Epidermal melanocyte (primary cell): ENCODE measurements around the gene TRMT112.
A peak's percentile ranks its signal among the peaks of the same experiment; 100 is the strongest.

Experiments used
- DNase-seq: peaks from one replicate; pipeline ENCODE4 v3.0.0; 2011; ENCODE audit warnings: low spot score; ENCODE audit not compliant: insufficient read length

Gene TRMT112

DNA sequence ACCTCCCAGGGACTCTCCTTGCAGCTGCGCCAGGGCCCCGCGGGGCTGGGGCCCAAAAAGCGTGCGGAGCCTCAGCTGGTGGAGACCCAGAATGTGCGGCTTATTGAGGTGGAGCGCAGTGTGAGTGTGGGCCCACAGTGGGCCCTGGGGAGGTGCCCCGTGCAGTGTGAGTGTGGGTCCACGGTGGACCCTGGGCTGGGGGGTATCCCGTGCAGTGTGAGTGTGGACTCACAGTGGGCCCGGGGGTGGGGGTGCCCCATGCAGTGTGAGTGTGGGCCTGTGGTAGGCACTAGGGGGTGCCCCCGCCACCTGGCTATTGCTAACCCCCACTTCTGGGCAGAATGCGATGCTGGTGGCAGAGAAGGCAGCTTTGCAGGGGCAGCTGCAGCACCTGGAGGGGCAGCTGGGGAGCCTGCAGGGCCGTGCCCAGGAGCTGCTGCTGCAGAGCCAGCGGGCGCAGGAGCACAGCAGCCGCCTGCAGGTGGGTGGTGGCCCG lies 33.8 kb upstream of the TRMT112 start:
- no peak for DNase-seq

DNA sequence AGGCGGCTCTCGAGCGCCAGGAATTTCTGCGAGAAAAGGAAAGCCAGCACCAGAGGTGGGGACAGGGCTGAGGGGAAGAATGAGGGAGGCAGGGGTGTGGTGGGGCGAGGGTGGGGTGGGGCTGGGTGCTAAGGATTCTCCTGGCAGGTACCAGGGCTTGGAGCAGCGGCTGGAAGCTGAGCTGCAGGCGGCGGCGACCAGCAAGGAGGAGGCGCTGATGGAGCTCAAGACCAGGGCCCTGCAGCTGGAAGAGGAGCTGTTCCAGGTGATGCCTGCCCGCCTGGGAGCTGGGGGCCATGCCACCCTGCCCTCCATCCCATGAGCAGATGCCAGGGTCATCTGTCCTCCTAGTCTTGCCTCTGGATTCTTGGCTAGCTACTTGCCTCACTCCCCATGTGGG lies 32.0 kb upstream of the TRMT112 start:
- DNase-seq = no peak

DNA sequence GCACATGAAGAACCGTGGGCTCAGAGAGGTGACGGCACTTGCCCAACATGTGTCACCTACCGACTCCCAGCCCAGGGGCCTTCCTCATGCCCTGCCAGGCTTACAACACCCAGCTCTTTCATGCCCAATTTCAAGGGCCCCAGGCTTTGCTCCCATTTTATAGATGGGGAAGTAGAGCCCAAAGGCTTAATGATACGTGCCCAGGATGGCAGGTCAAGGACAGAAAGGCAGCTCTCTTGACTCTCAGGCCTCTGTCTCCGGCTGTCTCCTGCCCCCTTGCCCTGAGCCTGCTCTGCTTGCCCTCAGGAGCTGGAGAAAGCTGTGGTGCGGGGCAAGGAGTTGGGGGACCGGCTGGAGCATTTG lies 31.6 kb upstream of the TRMT112 start:
- DNase-seq = no peak

DNA sequence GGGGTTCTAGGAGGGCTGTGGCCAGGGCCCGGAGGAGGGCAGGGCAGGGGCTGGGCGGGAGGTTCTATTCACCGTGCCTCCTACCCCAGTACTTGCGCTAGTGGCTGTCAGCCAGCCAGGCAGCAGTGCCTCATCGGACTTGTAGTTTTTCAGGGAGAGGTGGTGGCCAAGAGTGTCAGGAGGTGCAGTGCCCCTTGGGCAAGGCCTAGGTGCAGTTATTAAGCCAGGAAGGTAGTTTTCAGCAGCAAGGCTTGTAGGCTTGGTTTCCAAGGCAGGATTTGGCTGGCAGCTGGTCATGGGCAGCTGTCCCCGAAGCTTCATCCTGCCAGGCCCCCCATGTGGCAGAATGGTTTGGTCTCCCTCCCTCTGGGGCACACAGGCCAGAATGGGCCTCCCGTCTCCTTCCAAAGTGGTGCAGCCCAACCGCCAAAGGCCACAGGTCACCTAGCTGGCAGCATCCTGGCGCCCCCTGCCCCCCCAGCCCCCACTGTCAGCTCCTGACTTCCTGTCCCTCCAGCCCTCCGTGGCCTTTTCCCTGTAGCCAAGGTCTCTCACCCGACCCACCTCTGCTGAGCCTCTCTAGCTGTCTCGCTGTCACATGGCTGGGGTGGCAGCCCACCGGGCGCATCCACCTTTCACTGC lies 31.1 kb upstream of the TRMT112 start:
- no peak for DNase-seq

DNA sequence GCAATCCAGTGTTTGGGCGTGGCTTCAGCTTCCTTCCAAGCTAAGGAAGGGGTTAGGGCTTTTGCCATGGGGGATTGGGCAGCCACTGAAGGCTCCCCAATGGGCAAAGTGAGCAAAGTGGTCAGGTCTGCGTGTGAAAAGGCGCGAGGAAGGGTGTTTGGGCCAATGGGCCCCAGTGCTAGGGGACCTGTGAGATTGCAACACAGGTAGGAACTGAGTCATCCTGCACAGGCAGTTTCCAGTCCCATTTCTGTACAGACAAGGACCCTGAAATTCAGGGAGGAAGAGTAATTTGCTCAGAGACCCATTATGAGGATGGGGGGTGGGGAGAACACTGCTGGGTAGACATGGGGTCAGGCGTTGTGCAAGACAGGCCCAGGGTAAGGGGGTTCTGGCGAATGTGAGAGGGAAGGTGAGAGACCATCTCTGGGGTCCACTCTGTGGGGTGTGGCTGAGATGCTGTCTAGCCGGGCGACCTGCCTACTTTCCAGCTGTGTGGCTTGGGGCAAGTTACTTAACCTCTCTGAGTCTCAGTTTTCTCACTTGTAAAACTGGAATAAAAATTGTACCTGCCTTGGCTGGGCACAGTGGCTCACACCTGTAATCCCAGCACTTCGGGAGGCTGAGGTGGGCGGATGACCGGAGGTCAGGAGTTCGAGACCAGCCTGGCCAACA lies 30.0 kb upstream of the TRMT112 start:
- DNase-seq = no peak

DNA sequence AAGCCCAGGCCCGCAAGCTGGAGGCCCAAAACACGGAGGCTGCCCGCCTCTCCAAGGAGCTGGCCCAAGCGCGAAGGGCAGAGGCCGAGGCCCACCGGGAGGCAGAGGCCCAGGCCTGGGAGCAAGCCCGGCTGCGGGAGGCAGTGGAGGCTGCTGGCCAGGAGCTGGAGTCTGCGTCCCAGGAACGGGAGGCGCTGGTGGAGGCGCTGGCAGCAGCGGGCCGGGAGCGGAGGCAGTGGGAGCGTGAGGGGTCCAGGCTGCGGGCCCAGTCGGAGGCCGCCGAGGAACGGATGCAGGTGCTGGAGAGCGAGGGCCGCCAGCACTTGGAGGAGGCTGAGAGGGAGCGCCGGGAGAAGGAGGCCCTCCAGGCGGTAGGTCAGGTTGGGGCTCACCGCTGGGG lies 27.4 kb upstream of the TRMT112 start:
- DNase-seq = no peak

DNA sequence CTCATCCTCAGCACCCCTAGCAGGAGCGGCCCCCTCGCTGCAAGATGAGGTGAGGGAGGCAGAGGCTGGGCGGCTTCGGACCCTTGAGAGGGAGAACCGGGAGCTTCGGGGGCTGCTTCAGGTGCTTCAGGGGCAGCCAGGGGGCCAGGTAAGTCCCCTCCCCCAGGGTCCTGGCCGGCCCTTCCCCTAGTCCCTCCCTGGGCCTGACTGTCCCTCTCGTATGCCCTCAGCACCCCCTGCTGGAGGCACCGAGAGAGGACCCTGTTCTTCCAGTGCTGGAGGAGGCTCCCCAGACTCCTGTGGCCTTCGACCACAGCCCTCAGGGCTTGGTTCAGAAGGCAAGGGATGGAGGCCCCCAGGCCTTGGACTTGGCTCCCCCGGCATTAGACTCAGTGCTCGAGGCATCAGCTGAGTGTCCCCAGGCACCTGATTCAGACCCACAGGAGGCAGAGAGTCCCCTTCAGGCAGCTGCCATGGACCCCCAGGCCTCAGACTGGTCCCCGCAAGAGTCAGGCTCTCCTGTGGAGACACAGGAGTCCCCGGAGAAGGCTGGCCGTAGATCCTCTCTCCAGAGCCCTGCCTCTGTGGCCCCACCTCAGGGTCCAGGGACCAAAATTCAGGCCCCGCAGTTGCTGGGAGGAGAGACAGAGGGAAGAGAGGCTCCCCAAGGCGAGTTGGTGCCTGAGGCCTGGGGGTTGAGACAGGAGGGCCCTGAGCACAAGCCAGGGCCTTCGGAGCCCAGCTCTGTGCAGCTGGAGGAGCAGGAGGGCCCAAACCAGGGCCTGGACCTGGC lies 26.6 kb upstream of the TRMT112 start:
- no peak for DNase-seq

DNA sequence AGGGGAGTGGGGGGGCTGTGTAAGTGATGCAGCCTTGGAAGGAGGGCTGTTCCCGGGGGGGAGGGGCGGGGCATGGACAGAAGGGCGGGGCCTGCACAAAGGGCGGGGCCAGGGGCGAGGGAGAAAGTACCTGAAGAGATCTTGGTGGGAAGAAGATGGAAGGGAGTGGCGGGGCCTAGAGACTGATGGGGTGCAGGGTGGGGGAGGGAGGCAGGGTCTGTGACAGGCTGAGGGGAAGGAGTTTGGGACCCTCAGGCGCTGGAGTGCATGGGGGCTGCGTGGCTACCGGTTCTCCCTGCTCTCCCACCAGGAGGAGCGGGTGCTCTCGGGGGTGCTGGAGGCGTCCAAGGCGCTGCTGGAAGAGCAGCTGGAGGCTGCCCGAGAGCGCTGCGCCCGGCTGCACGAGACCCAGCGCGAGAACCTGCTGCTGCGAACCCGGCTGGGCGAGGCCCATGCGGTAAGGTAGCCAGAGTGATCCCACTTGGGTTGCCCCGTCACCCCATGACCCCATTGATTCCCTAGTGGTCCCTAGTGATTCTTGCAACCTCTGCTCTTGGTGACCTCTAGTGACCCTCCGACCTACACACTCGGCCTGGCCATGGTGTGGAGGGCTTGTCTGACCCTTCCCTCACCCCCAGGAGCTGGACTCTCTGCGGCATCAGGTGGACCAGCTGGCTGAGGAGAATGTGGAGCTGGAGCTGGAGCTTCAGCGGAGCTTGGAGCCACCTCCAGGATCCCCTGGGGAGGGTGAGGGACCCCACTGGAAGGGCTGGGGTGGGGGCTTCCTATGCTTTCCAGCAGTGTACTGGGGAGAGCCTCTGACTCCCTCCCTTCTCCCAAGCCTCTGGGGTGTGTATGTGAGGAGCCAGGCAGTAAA lies 25.7 kb upstream of the TRMT112 start:
- no peak for DNase-seq

DNA sequence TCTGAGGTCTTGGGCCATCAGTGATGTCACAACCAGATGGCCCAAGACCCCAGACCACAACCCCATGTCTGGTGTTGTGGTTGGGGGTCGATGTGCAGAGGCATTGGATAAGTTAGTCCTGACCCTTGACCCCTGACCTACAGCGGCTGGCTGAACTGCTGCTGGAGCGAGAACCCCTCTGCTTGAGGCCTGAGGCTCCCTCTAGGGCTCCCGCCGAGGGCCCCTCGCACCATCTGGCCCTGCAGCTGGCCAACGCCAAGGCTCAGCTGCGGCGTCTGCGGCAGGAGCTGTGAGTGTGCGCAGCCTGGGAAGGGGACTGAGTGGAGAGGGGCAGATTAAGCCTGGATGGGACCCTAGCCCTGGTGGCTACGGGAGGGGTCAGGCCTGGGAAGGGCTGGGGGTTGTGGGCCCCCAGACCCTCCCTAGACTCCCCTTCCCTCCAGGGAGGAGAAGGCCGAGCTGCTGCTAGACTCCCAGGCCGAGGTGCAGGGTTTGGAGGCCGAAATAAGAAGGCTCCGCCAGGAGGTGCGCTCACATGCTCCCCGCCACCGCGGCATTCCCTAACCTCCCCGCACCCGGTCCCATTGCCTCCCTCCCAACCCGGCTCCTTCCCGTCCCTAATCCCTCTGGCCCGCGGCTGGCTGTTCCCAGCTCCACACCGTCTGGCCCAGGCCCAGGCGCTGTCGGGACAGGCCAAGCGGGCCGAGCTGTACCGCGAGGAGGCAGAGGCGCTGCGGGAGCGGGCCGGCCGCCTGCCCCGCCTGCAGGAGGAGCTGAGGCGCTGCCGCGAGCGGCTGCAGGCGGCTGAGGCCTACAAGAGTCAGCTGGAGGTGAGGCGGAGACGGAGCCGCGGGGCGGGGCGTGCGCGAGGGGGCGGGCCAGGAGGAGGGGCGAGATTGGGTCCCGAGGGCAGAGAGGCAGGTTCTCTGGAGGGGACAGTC lies 24.8 kb upstream of the TRMT112 start:
- DNase-seq = peak; percentile 97

DNA sequence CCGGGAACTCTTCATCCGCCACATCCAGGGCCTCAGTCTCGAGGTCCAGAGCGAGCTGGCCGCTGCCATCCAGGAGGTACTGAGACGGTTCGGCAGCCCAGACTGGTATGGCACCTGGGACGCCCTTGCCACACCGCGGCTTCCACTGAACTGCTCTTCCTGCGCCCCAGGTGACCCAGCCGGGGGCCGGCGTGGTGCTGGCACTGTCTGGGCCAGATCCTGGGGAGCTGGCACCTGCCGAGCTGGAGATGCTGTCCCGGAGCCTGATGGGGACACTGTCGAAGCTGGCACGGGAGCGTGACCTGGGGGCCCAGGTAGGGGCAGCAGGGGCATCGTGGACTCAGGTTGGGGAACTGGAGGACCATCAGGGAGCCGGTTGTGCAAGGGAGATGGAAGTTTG lies 24.1 kb upstream of the TRMT112 start:
- DNase-seq = no peak

DNA sequence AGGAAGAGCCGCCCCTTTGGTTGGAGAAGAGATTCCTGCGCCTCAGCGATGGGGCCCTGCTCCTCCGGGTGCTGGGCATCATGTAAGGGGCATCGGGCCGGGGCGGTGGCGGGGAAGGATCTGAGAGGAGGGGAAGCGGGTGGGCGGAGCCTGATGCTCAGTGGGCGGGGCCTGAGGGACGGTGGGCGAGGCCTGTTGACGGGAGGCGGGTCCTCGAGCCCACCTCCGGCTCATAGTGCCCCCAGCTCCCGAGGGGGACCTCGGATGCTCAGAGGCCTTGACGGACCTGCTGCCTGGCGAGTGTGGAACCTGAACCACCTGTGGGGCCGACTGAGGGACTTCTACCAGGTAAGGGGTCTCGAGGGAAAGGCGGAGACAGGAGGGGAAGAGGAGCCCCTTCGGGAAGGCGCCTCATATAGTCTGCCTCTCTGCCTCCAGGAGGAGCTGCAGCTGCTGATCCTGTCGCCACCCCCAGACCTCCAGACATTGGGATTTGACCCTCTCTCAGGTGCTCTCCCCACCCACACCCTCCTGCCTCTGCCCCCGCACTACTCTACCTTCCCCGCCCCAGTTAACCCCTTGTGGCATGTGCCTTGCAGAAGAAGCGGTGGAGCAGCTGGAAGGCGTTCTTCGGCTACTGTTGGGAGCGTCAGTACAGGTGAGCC lies 23.4 kb upstream of the TRMT112 start:
- no peak for DNase-seq

DNA sequence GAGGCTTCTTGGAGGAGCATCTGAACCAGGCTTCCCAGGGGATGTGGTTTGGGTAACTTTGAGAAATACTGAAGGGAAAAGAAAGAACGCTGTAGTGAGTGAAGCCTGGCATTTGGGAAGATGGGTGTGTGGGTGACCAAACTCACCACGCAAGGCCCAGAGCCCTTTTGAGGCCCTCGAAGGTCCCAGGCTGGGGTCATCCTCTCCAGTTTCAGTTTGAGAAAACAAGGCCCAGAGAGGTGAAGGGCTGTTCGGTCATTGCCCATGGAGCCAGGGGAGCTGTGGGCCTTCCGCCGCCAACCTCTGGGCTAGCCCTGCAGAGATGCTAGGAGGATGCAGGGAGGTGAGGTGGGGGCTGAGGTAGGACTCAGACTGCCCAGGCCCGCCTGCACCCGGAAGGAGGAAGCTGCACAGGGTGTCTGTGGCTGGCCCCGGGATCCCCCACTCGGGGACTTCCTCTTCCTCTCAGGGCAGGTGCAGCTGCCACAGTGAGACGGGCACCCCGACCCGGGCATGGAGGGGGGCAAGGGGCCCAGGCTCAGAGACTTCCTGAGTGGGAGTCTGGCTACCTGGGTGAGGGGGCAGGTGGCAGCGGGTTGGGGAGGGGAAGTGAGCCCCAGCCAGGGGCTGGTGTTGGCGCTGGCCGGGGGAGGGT lies 22.5 kb upstream of the TRMT112 start, which contains the start of gene CCDC88B:
Gene CCDC88B, plus strand, starts transcription at position 451 of the 655 bp plus-strand sequence. Its CDS starts 63 bp downstream, at position 514.
- no peak for DNase-seq

DNA sequence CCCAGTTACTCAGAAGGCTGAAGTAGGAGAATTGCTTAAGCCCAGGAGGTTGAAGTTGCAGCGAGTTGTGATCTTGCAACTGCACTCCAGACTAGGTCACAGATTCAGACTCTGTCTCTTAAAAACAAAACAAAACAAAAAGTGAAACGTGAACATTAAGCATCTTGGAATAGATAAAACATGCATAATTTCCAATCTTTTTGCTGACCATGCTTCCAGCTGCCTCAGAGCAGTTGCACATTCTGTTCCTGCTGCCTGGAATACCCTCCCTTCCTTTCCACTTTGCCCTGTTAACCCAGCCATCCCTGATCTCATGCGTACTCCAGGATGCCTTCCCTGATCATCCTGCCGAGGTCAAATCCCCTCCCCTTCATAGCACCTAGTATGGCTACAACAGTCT lies 21.9 kb upstream of the TRMT112 start:
- no peak for DNase-seq

DNA sequence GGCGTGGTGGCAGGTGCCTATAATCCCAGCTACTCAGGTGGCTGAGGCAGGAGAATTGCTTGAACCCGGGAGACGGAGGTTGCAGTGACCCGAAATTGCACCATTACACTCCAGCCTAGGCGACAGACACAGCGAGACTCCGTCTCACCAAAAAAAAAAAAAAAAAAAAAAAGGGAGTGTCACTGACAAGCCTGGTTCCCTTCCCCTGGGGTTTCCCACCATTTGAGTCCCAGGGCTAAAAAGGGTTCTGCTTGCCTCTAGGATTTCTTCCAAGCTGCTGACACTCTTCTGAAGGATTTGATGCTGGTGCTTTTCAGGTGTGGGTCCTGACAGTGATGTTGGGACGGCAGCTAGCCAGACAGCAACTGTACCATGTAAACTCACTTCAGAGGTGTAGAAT lies 21.4 kb upstream of the TRMT112 start:
- DNase-seq = no peak

DNA sequence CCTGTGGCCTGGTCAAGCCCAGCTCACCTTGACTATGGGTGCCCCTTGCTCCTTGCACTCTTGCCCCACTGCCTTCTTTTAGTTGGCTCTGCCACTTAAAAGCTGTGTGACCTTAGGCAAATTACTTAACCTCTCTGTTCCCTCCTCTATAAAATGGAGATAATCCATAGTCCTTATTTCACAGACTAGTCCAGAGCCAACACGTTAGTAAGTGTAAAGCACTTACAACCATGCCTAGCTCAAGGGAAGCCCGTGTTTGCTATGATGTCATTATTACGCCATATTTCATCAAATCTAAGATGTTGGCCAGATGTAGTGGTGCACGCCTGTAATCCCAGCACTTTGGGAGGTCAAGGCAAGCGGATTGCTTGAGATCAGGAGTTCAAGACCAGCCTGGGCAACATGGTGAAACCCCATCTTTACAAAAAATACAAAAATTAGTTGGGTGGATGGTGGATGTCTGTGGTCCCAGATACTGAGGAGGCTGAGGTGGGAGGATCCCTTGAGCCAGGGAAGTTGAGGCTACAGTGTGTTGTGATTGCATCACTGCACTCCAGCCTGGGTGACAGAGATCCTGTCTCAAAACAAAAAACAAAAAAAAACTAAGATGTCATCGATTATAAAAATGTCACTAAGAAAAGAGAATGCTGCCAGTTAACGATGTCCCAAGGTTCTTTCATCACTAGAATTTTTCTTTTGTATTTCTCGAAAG lies 20.3 kb upstream of the TRMT112 start:
- no peak for DNase-seq

DNA sequence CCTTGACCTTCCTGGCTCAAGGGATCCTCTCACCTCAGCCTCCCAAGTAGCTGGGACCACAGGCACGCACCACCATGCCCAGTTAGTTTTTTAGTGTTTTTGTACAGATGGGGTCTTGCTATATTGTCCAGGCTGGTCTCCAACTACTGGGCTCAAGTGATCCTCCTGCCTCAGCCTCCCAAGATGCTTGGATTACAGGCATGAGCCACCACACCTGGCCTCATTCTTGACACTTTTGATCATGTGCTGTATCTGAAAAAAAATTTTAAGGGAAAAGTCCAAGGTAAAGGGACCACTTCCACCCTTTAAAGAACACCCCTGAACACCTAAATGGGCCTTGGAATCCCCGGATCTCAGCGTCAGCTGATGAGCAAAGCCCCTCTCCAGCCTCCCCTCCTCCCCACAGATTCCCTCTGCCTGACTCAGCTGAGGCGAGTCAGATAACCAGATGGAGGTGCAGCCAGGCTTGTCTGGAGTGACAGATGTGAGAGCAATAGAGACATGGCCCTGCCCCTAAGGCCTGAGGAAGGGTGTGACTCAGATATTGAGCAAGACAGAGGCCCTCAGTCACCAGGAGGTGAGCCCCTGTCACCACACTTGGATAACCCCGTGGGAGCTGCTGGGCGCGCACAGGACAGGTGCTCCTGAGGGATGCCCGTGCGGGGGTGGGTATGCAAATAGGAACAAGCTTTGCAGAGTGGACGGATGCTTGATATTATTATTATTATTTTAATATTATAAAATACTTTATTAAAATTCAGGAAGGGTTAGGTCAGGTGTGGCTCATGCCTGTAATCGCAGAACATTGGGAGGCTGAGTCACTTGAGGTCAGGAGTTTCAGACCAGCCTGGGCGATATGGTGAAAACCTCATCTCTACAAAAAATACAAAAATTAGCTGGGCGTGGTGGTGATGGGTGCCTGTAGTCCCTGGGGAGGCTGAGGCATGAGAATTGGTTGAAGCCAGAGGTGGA lies 17.7 kb upstream of the TRMT112 start:
- DNase-seq = no peak

DNA sequence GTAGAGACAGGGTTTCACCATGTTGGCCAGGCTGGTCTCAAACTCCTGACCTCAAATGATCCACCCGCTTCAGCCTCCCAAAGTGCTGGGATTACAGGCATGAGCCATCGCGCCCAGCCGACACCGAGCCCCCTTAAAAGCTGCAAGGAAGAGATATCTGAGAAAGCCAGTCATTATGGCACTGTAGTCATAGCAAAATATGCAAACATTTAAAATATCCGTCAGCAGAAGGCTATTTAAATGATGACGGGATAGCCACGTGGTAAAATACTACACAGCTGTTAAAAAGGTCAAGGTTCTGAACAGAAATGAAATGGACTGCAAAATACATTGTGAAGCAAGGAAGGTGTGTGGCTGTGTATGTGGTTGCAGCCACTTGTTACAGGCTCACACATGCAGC lies 16.2 kb upstream of the TRMT112 start:
- no peak for DNase-seq
